ENCODE data around the gene PIH1D1. TPM values are rescaled to one million over a fixed set of nuclear protein-coding genes. Genes with fewer than 3 reads are reported as not detected.

The PIH1D1 gene
- total RNA-seq, 1 donor from 2014 or later: 108 TPM

DNA sequence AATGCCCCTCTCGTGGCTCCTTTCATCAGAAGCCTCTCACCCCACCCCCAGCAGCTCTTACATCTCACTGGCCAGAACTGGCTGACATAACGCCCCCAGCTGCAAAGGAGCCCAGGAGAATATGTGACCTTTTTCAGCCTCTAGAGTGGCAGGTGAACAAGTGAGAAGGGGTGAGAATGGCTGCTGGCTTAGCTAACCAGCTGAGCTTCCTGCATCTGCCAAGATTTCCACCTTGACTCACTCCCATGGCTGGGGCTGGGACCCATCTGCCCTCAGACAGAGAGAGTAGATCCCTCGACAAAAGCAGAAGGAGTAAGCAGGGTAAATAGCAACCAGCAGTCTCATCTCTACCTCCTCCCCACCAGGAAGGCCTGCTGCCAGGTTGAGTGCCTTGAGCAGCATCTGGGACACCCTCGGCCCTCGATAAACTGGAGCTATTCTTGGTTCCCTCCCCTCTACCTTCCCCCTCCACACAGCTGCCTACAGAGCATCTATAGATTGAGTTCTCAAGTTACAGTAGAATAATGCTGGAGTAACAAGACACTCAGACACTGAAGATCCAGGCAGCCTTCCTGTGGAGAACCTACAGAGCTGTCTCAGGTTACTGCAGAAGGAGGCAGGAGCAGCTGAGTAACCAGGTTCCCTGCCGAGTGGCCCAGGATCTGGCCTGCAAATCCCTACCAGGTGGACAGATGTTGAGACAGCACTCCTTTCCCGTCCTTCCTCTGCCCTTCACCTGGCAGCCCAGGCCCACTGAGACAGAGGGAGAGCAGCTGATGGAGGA lies 48.0 kb downstream of the PIH1D1 start:
- TF ChIP-seq, protein P1, sequence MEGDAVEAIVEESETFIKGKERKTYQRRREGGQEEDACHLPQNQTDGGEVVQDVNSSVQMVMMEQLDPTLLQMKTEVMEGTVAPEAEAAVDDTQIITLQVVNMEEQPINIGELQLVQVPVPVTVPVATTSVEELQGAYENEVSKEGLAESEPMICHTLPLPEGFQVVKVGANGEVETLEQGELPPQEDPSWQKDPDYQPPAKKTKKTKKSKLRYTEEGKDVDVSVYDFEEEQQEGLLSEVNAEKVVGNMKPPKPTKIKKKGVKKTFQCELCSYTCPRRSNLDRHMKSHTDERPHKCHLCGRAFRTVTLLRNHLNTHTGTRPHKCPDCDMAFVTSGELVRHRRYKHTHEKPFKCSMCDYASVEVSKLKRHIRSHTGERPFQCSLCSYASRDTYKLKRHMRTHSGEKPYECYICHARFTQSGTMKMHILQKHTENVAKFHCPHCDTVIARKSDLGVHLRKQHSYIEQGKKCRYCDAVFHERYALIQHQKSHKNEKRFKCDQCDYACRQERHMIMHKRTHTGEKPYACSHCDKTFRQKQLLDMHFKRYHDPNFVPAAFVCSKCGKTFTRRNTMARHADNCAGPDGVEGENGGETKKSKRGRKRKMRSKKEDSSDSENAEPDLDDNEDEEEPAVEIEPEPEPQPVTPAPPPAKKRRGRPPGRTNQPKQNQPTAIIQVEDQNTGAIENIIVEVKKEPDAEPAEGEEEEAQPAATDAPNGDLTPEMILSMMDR (IDR thresholded peaks at IDR 0.05; ENCODE audit: insufficient read depth, low read length, poor library complexity, severe bottlenecking): no peak
- Histone ChIP-seq H3K36me3 (ENCODE audit: control insufficient read depth, insufficient read depth, low read length) (no peaks in the 10 kb centered on the region), H3K27me3 (ENCODE audit: control insufficient read depth, insufficient read depth, low read length) (no peaks in the 10 kb centered on the region), H3K4me3 (ENCODE audit: low read depth, low read length) (no peak overlapping the region)
- no peak for DNase-seq (ENCODE audit: low read depth)

DNA sequence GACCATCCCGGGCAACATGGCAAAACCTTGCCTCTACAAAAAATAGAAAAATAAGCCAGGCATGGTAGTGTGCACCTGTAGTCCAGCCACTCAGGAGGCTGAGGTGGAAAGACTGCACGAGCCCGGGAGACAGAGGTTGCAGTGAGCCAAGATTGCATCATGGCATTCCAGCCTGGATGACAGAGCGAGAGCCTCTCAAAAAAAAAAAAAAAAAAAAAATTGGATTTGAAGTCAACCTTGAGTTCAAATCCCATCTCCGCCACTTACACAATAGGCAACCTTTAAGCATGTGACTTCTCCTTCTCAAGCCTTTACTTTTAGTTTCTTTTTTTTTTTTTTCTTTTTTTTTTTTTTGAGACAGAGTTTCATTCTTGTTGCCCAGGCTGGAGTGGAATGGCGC lies 51.6 kb downstream of the PIH1D1 start:
- Histone ChIP-seq H3K27me3 (ENCODE audit: control insufficient read depth, insufficient read depth, low read length) (peaks cover 8% of the 10 kb centered on the region), H3K36me3 (ENCODE audit: control insufficient read depth, insufficient read depth, low read length) (no peaks in the 10 kb centered on the region), H3K4me3 (ENCODE audit: low read depth, low read length) (no peak overlapping the region)
- DNase-seq (ENCODE audit: low read depth): no peak
- TF ChIP-seq, protein P1 (IDR thresholded peaks at IDR 0.05; ENCODE audit: insufficient read depth, low read length, poor library complexity, severe bottlenecking): no peak

DNA sequence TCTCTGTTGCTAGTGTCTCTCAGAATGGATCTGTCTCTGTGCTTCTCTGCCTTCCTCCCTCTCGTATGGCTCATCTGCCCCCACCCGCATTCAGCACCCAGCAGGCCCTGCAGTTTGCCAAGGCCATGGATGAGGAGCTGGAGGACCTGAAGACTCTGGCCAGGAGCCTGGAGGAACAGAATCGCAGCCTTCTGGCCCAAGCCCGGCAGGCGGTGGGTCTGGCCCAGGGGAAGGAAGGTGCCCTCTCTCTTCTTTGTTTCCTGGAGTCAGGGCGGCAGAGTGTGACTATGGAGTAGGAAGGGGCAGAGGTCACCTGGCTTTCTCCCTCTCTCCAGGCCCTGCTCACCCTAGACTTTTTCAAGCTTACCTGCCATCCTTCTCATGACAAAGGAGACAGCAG lies 52.7 kb downstream of the PIH1D1 start:
- no peak for DNase-seq (ENCODE audit: low read depth)
- Histone ChIP-seq H3K4me3 (ENCODE audit: low read depth, low read length) (no peak overlapping the region), H3K36me3 (ENCODE audit: control insufficient read depth, insufficient read depth, low read length) (no peaks in the 10 kb centered on the region), H3K27me3 (ENCODE audit: control insufficient read depth, insufficient read depth, low read length) (peaks cover 10% of the 10 kb centered on the region)
- TF ChIP-seq, protein P1 (IDR thresholded peaks at IDR 0.05; ENCODE audit: insufficient read depth, low read length, poor library complexity, severe bottlenecking): no peak

DNA sequence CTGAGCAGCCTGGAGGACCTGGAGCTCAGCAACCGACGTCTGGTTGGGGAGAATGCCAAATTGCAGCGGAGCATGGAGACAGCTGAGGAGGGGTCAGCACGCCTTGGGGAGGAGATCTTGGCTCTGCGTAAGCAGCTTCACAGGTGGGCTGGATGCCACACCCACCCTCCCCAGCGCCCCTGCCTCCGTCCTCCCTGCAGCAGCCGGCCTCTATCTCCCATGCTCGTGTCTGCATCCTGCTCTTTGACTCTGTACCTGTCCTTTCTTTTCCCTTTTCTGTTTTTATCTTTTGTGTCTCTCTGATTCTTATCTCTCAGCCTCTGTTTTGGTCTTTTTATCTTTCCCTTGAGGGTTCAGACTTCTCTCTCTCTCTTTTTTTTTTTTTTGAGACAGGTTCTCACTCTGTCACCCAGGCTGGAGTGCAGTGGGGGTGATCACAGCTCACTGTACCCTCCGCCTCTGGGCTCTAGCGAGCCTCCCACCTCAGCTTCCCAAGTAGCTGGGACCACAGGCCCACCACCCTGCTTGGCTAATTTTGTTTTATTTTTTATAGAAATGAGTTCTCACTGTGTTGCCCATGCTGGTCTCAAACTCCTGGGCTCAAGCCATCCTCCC lies 53.5 kb downstream of the PIH1D1 start:
- DNase-seq (ENCODE audit: low read depth): no peak
- TF ChIP-seq, protein P1 (IDR thresholded peaks at IDR 0.05; ENCODE audit: insufficient read depth, low read length, poor library complexity, severe bottlenecking): no peak
- Histone ChIP-seq H3K4me3 (ENCODE audit: low read depth, low read length) (no peak overlapping the region), H3K36me3 (ENCODE audit: control insufficient read depth, insufficient read depth, low read length) (no peaks in the 10 kb centered on the region), H3K27me3 (ENCODE audit: control insufficient read depth, insufficient read depth, low read length) (peaks cover 10% of the 10 kb centered on the region)

DNA sequence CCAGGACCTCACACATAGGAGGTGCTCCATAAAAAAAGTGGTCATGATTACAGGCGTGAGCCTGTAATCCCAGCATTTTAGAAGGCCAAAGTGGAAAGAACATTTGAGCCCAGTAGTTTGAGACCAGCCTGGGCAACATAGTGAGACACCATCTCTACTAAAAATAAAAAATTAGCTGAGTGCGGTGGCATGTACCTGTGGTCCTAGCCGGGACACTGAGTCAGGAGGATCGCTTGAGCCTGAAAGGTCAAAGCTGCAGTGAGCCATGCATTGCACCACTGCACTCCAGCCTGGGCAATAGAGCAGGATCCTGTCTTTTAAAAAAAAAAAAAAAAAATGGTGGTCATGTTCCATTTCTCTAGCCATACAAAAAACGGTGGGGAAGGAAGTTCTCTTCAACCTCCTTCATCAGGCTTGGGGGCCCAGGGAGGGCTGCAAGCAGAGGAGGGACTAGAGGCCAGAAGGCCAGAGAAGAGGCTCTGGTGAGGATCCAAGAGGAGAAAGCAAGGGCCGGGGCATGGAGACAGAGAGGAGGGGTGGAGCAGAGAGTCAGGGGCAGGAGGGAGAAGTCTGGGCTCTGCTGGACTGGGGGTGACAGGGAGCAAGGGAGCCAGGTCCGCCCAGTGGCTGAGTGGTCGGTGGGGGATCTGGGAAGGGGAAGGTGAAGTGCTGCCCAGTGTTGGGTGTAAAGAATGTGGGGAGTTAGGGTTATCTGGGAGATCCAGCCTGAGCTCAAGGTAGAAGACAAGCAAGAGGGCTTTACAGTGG lies 54.7 kb downstream of the PIH1D1 start:
- H3K27me3 ChIP-seq (ENCODE audit: control insufficient read depth, insufficient read depth, low read length): peaks cover 12% of the 10 kb centered on the region
- H3K4me3 ChIP-seq (ENCODE audit: low read depth, low read length): no peak overlapping the region
- DNase-seq (ENCODE audit: low read depth): no peak
- TF ChIP-seq, protein P1 (IDR thresholded peaks at IDR 0.05; ENCODE audit: insufficient read depth, low read length, poor library complexity, severe bottlenecking): no peak
- H3K36me3 ChIP-seq (ENCODE audit: control insufficient read depth, insufficient read depth, low read length): no peaks in the 10 kb centered on the region

Other genes with a start within 250 kb of the PIH1D1 start
- 0.17 and 0.75 TPM in 2 replicates for gene SLC6A16, start 126.6 kb downstream of the PIH1D1 start, total RNA-seq
- gene CD37, start 116.4 kb downstream of the PIH1D1 start, total RNA-seq: 0.07 TPM in 1 of 2 replicates, not detected in the other
- gene TEAD2, start 89.4 kb downstream of the PIH1D1 start, total RNA-seq: 49.7 and 52.6 TPM in 2 replicates
- 0.58 TPM in 1 of 2 replicates, not detected in the other for gene DKKL1, start 87.9 kb downstream of the PIH1D1 start, total RNA-seq
- gene KASH5, start 63.6 kb downstream of the PIH1D1 start, total RNA-seq: 0.07 TPM in 1 of 2 replicates, not detected in the other
- gene PTH2, start 28.4 kb downstream of the PIH1D1 start, total RNA-seq: not detected in 2 replicates
- gene GFY, start 26.4 kb downstream of the PIH1D1 start, total RNA-seq: not detected in 2 replicates
- gene SLC17A7, start 10.3 kb downstream of the PIH1D1 start, total RNA-seq: 0.07 TPM in 1 of 2 replicates, not detected in the other
- gene ALDH16A1, start 1.4 kb upstream of the PIH1D1 start, total RNA-seq: 21.8 and 32.9 TPM in 2 replicates
- gene FLT3LG, start 22.4 kb upstream of the PIH1D1 start, total RNA-seq: 2.3 and 3.0 TPM in 2 replicates
- gene RPL13A, start 35.8 kb upstream of the PIH1D1 start, total RNA-seq: 2,967 and 3,596 TPM in 2 replicates
- 3,617 and 3,738 TPM in 2 replicates for gene RPS11, start 44.6 kb upstream of the PIH1D1 start, total RNA-seq
- 66.7 and 80.2 TPM in 2 replicates for gene FCGRT, start 60.8 kb upstream of the PIH1D1 start, total RNA-seq
- 16.4 and 20.7 TPM in 2 replicates for gene RCN3, start 76.2 kb upstream of the PIH1D1 start, total RNA-seq
- gene NOSIP, start 128.7 kb upstream of the PIH1D1 start, total RNA-seq: 89.4 and 91.4 TPM in 2 replicates
- gene PRRG2, start 129.5 kb upstream of the PIH1D1 start, total RNA-seq: 5.4 and 7.2 TPM in 2 replicates
- gene PRR12, start 139.4 kb upstream of the PIH1D1 start, total RNA-seq: 8.9 and 11.5 TPM in 2 replicates
- gene RRAS, start 188.3 kb upstream of the PIH1D1 start, total RNA-seq: 32.8 and 44.1 TPM in 2 replicates
- 38.9 and 51.1 TPM in 2 replicates for gene SCAF1, start 190.4 kb upstream of the PIH1D1 start, total RNA-seq
- gene IRF3, start 214.0 kb upstream of the PIH1D1 start, total RNA-seq: 47.3 and 66.6 TPM in 2 replicates
- gene BCL2L12, start 214.1 kb upstream of the PIH1D1 start, total RNA-seq: 13.9 and 19.8 TPM in 2 replicates
- gene PRMT1, start 225.5 kb upstream of the PIH1D1 start, total RNA-seq: 284 and 314 TPM in 2 replicates
- 1.0 TPM in 2 replicates for gene ADM5, start 237.8 kb upstream of the PIH1D1 start, total RNA-seq
- gene CPT1C, start 239.3 kb upstream of the PIH1D1 start, total RNA-seq: 2.7 and 3.4 TPM in 2 replicates

Data from kidney epithelial cell (primary cell).